ENCODE measurements around the gene NUP205.

GRCh38 chr7:135517060-135517459 lies 40.7 kb upstream of the NUP205 start:
- TF ChIP-seq CTCF (conservative IDR thresholded peaks at IDR 0.05; ENCODE audit: low read depth, low read length) (no peak), EZH2 (IDR thresholded peaks at IDR 0.05; ENCODE audit: borderline replicate concordance, low read depth, low read length, poor library complexity, severe bottlenecking) (no peak)
